Measurements from ENCODE around the gene HTD2.

DNA sequence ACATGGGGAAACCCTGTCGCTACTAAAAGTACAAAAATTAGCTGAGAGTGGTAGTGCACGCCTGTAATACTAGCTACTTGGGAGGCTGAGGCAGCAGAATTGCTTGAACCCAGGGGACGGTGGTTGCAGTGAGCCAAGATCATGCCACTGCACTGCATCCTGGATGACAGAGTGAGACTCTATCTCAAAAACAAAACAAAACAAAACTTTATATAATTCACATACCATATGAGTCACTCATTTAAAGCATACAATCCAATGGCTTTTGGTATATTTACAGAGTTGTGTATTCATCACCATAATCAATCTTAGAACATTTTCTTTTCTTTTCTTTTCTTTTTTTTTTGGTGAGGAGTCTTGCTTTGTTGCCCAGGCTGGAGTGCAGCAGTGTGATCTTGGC is 35.1 kb downstream of the HTD2 start:
- TF ChIP-seq ZNF23 (tag by site-specific recombination; IDR thresholded peaks at IDR 0.05; ENCODE audit: borderline replicate concordance), result no peak
- TF ChIP-seq GLI2 (tag by site-specific recombination; IDR thresholded peaks at IDR 0.05; ENCODE audit: borderline replicate concordance, low read depth), result no peak
- TF ChIP-seq, protein P1, sequence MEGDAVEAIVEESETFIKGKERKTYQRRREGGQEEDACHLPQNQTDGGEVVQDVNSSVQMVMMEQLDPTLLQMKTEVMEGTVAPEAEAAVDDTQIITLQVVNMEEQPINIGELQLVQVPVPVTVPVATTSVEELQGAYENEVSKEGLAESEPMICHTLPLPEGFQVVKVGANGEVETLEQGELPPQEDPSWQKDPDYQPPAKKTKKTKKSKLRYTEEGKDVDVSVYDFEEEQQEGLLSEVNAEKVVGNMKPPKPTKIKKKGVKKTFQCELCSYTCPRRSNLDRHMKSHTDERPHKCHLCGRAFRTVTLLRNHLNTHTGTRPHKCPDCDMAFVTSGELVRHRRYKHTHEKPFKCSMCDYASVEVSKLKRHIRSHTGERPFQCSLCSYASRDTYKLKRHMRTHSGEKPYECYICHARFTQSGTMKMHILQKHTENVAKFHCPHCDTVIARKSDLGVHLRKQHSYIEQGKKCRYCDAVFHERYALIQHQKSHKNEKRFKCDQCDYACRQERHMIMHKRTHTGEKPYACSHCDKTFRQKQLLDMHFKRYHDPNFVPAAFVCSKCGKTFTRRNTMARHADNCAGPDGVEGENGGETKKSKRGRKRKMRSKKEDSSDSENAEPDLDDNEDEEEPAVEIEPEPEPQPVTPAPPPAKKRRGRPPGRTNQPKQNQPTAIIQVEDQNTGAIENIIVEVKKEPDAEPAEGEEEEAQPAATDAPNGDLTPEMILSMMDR (tag by site-specific recombination; IDR thresholded peaks at IDR 0.05), result no peak
- TF ChIP-seq ZNF114 (tag by site-specific recombination; IDR thresholded peaks at IDR 0.05), result no peak
- TF ChIP-seq SP2 (tag by site-specific recombination; IDR thresholded peaks at IDR 0.05), result no peak
- TF ChIP-seq, protein P2, sequence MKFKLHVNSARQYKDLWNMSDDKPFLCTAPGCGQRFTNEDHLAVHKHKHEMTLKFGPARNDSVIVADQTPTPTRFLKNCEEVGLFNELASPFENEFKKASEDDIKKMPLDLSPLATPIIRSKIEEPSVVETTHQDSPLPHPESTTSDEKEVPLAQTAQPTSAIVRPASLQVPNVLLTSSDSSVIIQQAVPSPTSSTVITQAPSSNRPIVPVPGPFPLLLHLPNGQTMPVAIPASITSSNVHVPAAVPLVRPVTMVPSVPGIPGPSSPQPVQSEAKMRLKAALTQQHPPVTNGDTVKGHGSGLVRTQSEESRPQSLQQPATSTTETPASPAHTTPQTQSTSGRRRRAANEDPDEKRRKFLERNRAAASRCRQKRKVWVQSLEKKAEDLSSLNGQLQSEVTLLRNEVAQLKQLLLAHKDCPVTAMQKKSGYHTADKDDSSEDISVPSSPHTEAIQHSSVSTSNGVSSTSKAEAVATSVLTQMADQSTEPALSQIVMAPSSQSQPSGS (tag by site-specific recombination; IDR thresholded peaks at IDR 0.05; ENCODE audit: low read depth), result no peak
- no peak for TF ChIP-seq ZNF202 (tag by site-specific recombination; IDR thresholded peaks at IDR 0.05; ENCODE audit: borderline replicate concordance)
- TF ChIP-seq TCF7L2 (IDR thresholded peaks at IDR 0.05; ENCODE audit: borderline replicate concordance, low read depth, low read length), result no peak

Measured in HEK293 (cell line).